ENCODE results near the gene PATL2. TPM values are rescaled to one million over a fixed set of nuclear protein-coding genes. Genes with fewer than 3 reads are reported as not detected.
"Not testable (repeated sequence)": the region's sequence is repeated elsewhere in the genome, so short reads cannot be mapped to it uniquely, and the experiment has no call there.

The PATL2 gene
- total RNA-seq, 1 donor from 2014 or later, result 0.72 TPM

- not testable (repeated sequence) for DNase-seq (ENCODE audit: low spot score)
Measured at GRCh38 chr15:44690245-44690644, 20.9 kb downstream of the PATL2 start.

- DNase-seq (ENCODE audit: low spot score), result not testable (repeated sequence)
Measured at GRCh38 chr15:44689318-44689717, 21.8 kb downstream of the PATL2 start.

- not testable (repeated sequence) for DNase-seq (ENCODE audit: low spot score)
Measured at GRCh38 chr15:44682809-44683682, 28.1 kb downstream of the PATL2 start.

- no peak for DNase-seq (ENCODE audit: low spot score)
Measured at GRCh38 chr15:44682211-44682610, 28.9 kb downstream of the PATL2 start.

- DNase-seq (ENCODE audit: low spot score), result no peak
Measured at GRCh38 chr15:44676676-44677075, 34.4 kb downstream of the PATL2 start.

GRCh38 chr15:44675911-44676310, 35.2 kb downstream of the PATL2 start:
- DNase-seq (ENCODE audit: low spot score), result no peak

- no peak for DNase-seq (ENCODE audit: low spot score)
Measured at GRCh38 chr15:44673639-44674038, 37.5 kb downstream of the PATL2 start.

GRCh38 chr15:44670087-44670950, 40.8 kb downstream of the PATL2 start:
- no peak for DNase-seq (ENCODE audit: low spot score)

GRCh38 chr15:44668921-44669320, 42.2 kb downstream of the PATL2 start:
- DNase-seq (ENCODE audit: low spot score), result no peak

- DNase-seq (ENCODE audit: low spot score), result no peak
Measured at GRCh38 chr15:44667039-44667360, 44.1 kb downstream of the PATL2 start.

GRCh38 chr15:44666210-44667038, 44.7 kb downstream of the PATL2 start:
- DNase-seq (ENCODE audit: low spot score), result no peak

GRCh38 chr15:44663410-44664308, 47.5 kb downstream of the PATL2 start, which contains the start of gene SPG11:
TSS of gene SPG11 (minus strand) at chr15:44663662. CDS start at chr15:44663647, 15 bp downstream.
- DNase-seq (ENCODE audit: low spot score), result peak; percentile 99

GRCh38 chr15:44662478-44663409, 48.4 kb downstream of the PATL2 start:
- peak; percentile 61 for DNase-seq (ENCODE audit: low spot score)

GRCh38 chr15:44661576-44661975, 49.5 kb downstream of the PATL2 start:
- DNase-seq (ENCODE audit: low spot score), result no peak

GRCh38 chr15:44659056-44659455, 52.1 kb downstream of the PATL2 start:
- DNase-seq (ENCODE audit: low spot score), result no peak

GRCh38 chr15:44657378-44657777, 53.7 kb downstream of the PATL2 start:
- no peak for DNase-seq (ENCODE audit: low spot score)

GRCh38 chr15:44656913-44657312, 54.2 kb downstream of the PATL2 start:
- no peak for DNase-seq (ENCODE audit: low spot score)

GRCh38 chr15:44656298-44656697, 54.8 kb downstream of the PATL2 start:
- DNase-seq (ENCODE audit: low spot score), result no peak

GRCh38 chr15:44654858-44655257, 56.3 kb downstream of the PATL2 start:
- DNase-seq (ENCODE audit: low spot score), result no peak
